Activated naive CD4-positive, alpha-beta T cell treated with anti-CD3 and anti-CD28 coated beads, Interleukin-2, amount 10 ng/mL, durations not matched to agents 7 days and 5 days (primary cell): ENCODE measurements around the gene ERBB3.

ENCODE experiments used
- CTCF ChIA-PET: fragments of 350-600 bp; sonication (Branson Sonifier 250); formaldehyde crosslinking; loops from one replicate; lab custom pipeline; 2021; ENCODE audit warnings: antibody characterized with exemption; lab: Charles Lee
- DNase-seq: peaks from one replicate; pipeline ENCODE4 v3.0.0-alpha.2; 2020
- H3K27ac Mint-ChIP-seq: one replicate; pipeline ENCODE4 v1.8.0; 2021; ENCODE audit warnings: mild to moderate bottlenecking, moderate library complexity, mixed read lengths
- H3K27me3 Mint-ChIP-seq: one replicate; pipeline ENCODE4 v1.8.0; 2021; ENCODE audit warnings: mild to moderate bottlenecking, mixed read lengths
- H3K36me3 Mint-ChIP-seq: one replicate; pipeline ENCODE4 v1.8.0; 2021; ENCODE audit warnings: mixed read lengths
- H3K4me1 Mint-ChIP-seq: one replicate; pipeline ENCODE4 v1.8.0; 2021; ENCODE audit warnings: mixed read lengths
- H3K4me3 Mint-ChIP-seq: one replicate; pipeline ENCODE4 v1.8.0; 2021; ENCODE audit warnings: mild to moderate bottlenecking, moderate library complexity, mixed read lengths
- H3K9me3 Mint-ChIP-seq: one replicate; pipeline ENCODE4 v1.8.0; 2021; ENCODE audit warnings: mixed read lengths

The ERBB3 gene

DNA sequence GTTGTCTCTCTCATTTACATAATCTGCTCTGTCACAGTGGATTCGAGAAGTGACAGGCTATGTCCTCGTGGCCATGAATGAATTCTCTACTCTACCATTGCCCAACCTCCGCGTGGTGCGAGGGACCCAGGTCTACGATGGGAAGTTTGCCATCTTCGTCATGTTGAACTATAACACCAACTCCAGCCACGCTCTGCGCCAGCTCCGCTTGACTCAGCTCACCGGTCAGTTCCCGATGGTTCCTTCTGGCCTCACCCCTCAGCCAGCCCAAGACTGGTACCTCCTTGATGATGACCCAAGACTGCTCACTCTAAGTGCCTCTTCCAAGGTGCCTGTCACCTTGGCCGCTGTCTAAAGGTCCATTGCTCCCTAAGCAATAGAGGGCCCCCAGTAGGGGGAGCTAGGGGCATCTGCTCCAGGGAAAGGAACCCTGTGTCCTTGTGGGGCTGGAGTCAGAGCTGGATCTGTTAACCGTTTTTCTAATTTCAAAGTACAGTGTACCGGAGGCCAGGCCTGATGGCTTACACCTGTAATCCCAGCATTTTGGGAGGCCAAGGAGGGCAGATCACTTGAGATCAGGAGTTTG lies 5.1 kb downstream of the ERBB3 start:
- Mint-ChIP-seq H3K4me3 (no peak overlapping the region), H3K27me3 (peaks cover 85% of the 10 kb centered on the region), H3K36me3 (no peaks in the 10 kb centered on the region), H3K27ac (no peak overlapping the region), H3K9me3 (no peaks in the 10 kb centered on the region), H3K4me1 (peaks cover 16% of the 10 kb centered on the region)
- CTCF ChIA-PET: interaction anchor here (0.6 to 6.6 kb wide), 12 partner anchors 10 to 199 kb away, joined by 3 to 64 read pairs (median 3); partner anchors contain the start of genes PA2G4, RAB5B, RPL41 and ZC3H10
- DNase-seq: peak; percentile 66

DNA sequence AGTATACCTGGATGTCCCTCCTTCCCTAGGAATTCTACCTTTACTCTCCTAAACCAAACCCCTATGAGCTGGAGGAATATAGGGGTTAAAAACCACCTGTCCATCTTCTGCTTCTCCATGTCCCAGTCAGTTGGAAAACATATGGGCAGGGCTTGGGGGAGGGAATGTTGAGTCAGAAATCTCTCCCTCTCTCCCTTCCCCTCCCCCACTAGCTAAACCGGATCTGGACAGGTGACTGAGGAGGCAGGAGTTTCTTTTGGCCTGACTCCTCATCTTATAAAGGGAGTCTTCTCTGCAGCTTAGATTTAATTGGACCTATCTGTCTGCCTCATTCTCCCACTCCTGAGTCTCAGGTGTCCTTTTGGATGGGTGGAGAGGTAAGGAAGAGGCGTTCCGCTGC lies 6.1 kb downstream of the ERBB3 start:
- CTCF ChIA-PET: interaction anchor here (0.9 to 6.6 kb wide), 5 partner anchors 16 to 77 kb away, joined by 3 to 64 read pairs (median 6); partner anchors contain the start of genes PA2G4, RPL41 and ZC3H10
- no peak for DNase-seq
- Mint-ChIP-seq H3K9me3 (no peaks in the 10 kb centered on the region), H3K27me3 (peaks cover 75% of the 10 kb centered on the region), H3K36me3 (no peaks in the 10 kb centered on the region), H3K4me3 (no peak overlapping the region), H3K4me1 (peaks cover 7% of the 10 kb centered on the region), H3K27ac (no peak overlapping the region)

DNA sequence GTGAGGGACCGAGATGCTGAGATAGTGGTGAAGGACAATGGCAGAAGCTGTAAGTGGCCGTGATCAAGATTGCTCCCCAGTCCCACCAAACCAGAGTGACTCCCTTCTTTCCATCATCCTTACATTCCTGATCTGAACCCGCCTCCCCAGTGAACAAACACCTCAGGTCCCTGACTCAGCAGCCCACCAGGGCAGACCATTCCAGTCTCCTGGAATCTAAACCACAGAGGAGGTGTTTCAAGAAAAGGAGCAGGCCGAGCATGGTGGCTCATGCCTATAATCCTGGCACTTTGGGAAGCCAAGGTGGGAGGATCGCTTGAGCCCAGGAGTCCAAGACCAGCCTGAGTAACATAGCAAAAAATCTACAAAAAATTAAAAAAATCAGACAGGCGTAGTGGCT lies 6.6 kb downstream of the ERBB3 start:
- H3K27me3 Mint-ChIP-seq: peaks cover 70% of the 10 kb centered on the region
- no peak overlapping the region for H3K27ac Mint-ChIP-seq
- no peaks in the 10 kb centered on the region for H3K9me3 Mint-ChIP-seq
- CTCF ChIA-PET: interaction anchor here (2.0 to 6.6 kb wide), 3 partner anchors 15 to 31 kb away, joined by 6 to 64 read pairs (median 10); partner anchors contain the start of genes PA2G4, RPL41 and ZC3H10
- H3K4me3 Mint-ChIP-seq: no peak overlapping the region
- no peak for DNase-seq
- no peaks in the 10 kb centered on the region for H3K36me3 Mint-ChIP-seq
- peaks cover 4% of the 10 kb centered on the region for H3K4me1 Mint-ChIP-seq

DNA sequence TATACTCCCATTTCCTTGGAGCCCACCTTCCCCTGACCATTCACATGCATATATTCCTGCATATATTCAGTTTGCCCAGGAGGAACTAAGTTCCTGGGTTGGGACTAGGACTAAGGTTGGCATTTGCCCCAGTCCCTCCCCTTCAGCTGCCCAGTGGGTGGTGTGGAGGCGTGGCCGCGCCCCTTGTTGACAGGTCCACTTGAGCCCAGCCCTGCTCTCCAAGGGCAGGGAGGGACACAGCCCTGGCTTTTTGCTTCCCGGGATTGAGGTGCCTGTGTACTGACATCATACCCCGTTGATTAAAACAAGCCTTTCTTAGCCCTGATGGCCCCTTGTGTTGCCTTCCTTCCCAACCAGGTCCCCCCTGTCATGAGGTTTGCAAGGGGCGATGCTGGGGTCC lies 7.3 kb downstream of the ERBB3 start:
- no peak for DNase-seq

DNA sequence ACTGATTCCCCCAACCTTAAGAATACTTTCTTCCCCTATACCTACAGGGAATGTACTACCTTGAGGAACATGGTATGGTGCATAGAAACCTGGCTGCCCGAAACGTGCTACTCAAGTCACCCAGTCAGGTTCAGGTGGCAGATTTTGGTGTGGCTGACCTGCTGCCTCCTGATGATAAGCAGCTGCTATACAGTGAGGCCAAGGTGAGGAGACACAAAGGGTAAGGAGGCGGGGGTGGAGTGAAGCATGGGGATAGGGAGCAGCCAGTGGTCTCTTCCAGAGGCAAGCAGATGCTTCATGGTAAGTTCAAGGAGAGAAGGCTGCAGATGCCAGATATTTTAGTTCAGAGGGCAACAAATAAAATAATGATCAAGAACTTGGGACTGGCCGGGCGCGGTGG lies 17.8 kb downstream of the ERBB3 start:
- no peak overlapping the region for H3K4me3 Mint-ChIP-seq
- no peak overlapping the region for H3K27ac Mint-ChIP-seq
- no peaks in the 10 kb centered on the region for H3K36me3 Mint-ChIP-seq
- no peaks in the 10 kb centered on the region for H3K9me3 Mint-ChIP-seq
- CTCF ChIA-PET: interaction anchor here (9.1 kb wide), 1 partner anchor 14 kb away, joined by 64 read pairs; no protein-coding TSS in a partner anchor
- no peak for DNase-seq
- H3K4me1 Mint-ChIP-seq: peaks cover 20% of the 10 kb centered on the region
- peaks cover 57% of the 10 kb centered on the region for H3K27me3 Mint-ChIP-seq

More for the DNA sequence above, 7.3 kb downstream of the ERBB3 start:
- CTCF ChIA-PET: no interaction called here
- Mint-ChIP-seq H3K4me1 (peaks cover 2% of the 10 kb centered on the region), H3K9me3 (no peaks in the 10 kb centered on the region), H3K4me3 (no peak overlapping the region), H3K36me3 (no peaks in the 10 kb centered on the region), H3K27ac (no peak overlapping the region), H3K27me3 (peaks cover 67% of the 10 kb centered on the region)

DNA sequence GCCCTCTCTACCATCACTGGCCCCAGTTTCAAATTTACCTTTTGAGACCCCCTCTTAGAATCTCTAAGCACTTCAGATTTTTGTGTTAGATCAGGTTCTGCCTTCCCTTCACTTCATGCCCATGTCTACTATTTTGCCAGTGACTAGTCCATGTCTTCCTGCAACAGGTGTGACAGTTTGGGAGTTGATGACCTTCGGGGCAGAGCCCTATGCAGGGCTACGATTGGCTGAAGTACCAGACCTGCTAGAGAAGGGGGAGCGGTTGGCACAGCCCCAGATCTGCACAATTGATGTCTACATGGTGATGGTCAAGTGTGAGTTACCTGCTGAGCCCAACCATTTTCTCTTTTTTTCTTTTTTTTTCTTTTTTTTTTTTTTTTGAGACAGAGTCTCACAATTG lies 18.6 kb downstream of the ERBB3 start:
- CTCF ChIA-PET: interaction anchor here (9.1 kb wide), 1 partner anchor 15 kb away, joined by 64 read pairs; no protein-coding TSS in a partner anchor
- Mint-ChIP-seq H3K4me1 (peaks cover 28% of the 10 kb centered on the region), H3K9me3 (no peaks in the 10 kb centered on the region), H3K27me3 (peaks cover 48% of the 10 kb centered on the region), H3K36me3 (no peaks in the 10 kb centered on the region), H3K4me3 (no peak overlapping the region), H3K27ac (no peak overlapping the region)
- DNase-seq: no peak

DNA sequence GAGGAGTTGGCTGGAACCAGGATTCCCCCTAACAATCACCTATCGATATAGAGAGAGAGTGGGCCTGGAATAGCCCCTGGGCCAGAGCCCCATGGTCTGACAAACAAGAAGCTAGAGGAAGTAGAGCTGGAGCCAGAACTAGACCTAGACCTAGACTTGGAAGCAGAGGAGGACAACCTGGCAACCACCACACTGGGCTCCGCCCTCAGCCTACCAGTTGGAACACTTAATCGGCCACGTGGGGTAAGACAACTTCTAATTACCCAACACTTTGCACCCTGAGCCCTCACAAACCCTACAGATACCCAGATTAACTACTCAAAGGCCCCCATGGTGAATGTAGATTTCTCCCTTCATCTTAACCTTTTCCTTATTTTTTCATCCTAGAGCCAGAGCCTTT lies 19.8 kb downstream of the ERBB3 start:
- CTCF ChIA-PET: interaction anchor here (9.1 kb wide), 1 partner anchor 16 kb away, joined by 64 read pairs; no protein-coding TSS in a partner anchor
- Mint-ChIP-seq H3K27ac (no peak overlapping the region), H3K4me1 (peaks cover 31% of the 10 kb centered on the region), H3K27me3 (peaks cover 42% of the 10 kb centered on the region), H3K4me3 (no peak overlapping the region), H3K36me3 (peaks cover 4% of the 10 kb centered on the region), H3K9me3 (no peaks in the 10 kb centered on the region)
- no peak for DNase-seq

DNA sequence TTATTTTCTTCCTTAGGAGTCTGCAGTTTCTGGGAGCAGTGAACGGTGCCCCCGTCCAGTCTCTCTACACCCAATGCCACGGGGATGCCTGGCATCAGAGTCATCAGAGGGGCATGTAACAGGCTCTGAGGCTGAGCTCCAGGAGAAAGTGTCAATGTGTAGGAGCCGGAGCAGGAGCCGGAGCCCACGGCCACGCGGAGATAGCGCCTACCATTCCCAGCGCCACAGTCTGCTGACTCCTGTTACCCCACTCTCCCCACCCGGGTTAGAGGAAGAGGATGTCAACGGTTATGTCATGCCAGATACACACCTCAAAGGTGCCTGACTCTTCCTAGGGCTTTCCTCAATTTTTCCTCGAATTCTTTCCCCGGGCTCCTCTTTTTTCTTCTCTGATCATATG lies 21.1 kb downstream of the ERBB3 start:
- Mint-ChIP-seq H3K4me1 (peaks cover 40% of the 10 kb centered on the region), H3K36me3 (peaks cover 13% of the 10 kb centered on the region), H3K4me3 (no peak overlapping the region), H3K9me3 (no peaks in the 10 kb centered on the region), H3K27me3 (peaks cover 29% of the 10 kb centered on the region), H3K27ac (no peak overlapping the region)
- CTCF ChIA-PET: interaction anchor here (4.7 to 9.1 kb wide), 2 partner anchors 17 to 55 kb away, joined by 33 to 64 read pairs; no protein-coding TSS in a partner anchor
- no peak for DNase-seq

DNA sequence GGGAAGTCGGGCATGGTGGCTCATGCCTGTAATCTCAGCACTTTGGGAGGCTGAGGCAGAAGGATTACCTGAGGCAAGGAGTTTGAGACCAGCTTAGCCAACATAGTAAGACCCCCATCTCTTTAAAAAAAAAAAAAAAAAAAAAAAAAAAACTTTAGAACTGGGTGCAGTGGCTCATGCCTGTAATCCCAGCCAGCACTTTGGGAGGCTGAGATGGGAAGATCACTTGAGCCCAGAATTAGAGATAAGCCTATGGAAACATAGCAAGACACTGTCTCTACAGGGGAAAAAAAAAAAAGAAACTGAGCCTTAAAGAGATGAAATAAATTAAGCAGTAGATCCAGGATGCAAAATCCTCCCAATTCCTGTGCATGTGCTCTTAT lies 22.7 kb downstream of the ERBB3 start:
- Mint-ChIP-seq H3K27ac (peak overlapping the region; percentile 99), H3K27me3 (peaks cover 14% of the 10 kb centered on the region), H3K9me3 (no peaks in the 10 kb centered on the region), H3K4me1 (peaks cover 55% of the 10 kb centered on the region), H3K4me3 (peak overlapping the region; percentile 97), H3K36me3 (peaks cover 27% of the 10 kb centered on the region)
- CTCF ChIA-PET: interaction anchor here (1.1 to 9.1 kb wide), 5 partner anchors 13 to 57 kb away, joined by 3 to 64 read pairs (median 3); partner anchors contain the start of gene ERBB3
- no peak for DNase-seq

DNA sequence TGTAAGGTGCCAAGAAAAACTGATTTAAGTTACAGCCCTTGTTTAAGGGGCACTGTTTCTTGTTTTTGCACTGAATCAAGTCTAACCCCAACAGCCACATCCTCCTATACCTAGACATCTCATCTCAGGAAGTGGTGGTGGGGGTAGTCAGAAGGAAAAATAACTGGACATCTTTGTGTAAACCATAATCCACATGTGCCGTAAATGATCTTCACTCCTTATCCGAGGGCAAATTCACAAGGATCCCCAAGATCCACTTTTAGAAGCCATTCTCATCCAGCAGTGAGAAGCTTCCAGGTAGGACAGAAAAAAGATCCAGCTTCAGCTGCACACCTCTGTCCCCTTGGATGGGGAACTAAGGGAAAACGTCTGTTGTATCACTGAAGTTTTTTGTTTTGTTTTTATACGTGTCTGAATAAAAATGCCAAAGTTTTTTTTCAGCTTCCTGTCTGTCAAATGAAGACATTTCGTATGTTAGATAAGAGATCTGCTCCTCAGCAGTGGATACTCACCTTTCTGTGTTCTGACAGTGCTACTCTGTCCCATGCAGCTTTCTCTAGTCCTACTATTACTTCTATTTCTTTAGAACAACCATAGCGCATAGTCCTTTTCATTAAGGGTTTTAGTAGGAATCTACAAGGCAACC lies 23.2 kb downstream of the ERBB3 start:
- H3K27ac Mint-ChIP-seq: peak overlapping the region; percentile 99

DNA sequence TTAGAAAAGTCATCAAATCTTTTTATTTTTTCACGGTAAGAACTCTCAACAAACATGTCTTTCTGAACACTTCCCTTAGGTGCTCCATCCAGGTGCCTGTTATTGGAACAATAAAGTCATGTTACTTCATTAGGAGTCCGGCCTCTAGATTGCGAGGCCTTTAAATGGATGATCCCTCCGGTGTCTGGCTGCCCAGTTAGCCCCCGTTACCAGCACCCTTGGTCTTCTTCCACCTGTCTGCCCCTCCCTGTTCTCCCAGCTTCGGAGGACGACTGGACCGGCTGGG lies 23.8 kb downstream of the ERBB3 start:
- Mint-ChIP-seq H3K27me3 (peaks cover 6% of the 10 kb centered on the region), H3K9me3 (no peaks in the 10 kb centered on the region), H3K4me1 (peaks cover 59% of the 10 kb centered on the region), H3K36me3 (peaks cover 34% of the 10 kb centered on the region), H3K27ac (peak overlapping the region; percentile 99), H3K4me3 (peak overlapping the region; percentile 97)
- CTCF ChIA-PET: interaction anchor here (0.9 to 9.1 kb wide), 12 partner anchors 12 to 365 kb away, joined by 3 to 64 read pairs (median 5); partner anchors contain the start of genes ERBB3, ESYT1, SMARCC2 and ZC3H10
- no peak for DNase-seq

More for the DNA sequence above, 23.2 kb downstream of the ERBB3 start:
- peak overlapping the region; percentile 97 for H3K4me3 Mint-ChIP-seq
- H3K36me3 Mint-ChIP-seq: peaks cover 30% of the 10 kb centered on the region
- H3K27me3 Mint-ChIP-seq: peaks cover 11% of the 10 kb centered on the region
- peaks cover 58% of the 10 kb centered on the region for H3K4me1 Mint-ChIP-seq
- DNase-seq: no peak
- CTCF ChIA-PET: interaction anchor here (1.3 to 9.1 kb wide), 4 partner anchors 13 to 57 kb away, joined by 3 to 64 read pairs (median 18); partner anchors contain the start of gene ERBB3
- H3K9me3 Mint-ChIP-seq: no peaks in the 10 kb centered on the region

DNA sequence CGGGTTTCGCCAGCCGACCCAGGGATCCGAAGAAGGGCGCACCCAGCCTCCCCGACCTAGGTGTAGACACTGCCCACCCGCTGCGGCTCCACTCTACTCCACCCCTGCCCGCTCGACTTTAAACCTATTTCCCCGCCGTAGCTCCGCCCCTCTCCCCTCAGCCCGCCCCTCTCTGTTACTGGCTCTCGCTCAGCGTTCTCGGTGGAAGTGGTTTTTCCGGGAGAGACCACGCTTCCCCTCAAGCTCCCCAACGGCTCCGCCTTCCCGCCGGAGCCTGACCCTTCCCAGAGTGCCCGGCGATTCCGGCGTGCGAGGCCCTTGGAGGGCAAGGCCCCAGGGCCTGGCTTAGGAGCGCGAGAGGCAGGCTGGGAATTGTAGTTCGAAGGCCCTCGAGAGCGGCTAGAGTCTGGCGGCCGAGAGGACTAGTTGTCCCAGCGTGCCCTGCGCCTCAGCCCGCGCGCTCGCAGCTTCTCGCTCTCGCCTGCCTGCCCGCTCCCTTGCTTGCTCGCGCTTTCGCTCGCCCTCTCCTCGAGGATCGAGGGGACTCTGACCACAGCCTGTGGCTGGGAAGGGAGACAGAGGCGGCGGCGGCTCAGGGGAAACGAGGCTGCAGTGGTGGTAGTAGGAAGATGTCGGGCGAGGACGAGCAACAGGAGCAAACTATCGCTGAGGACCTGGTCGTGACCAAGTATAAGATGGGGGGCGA lies 24.3 kb downstream of the ERBB3 start, which contains the start of gene PA2G4:
Gene PA2G4, plus strand, starts transcription at position 451 of the 706 bp plus-strand sequence. Its CDS starts 179 bp downstream, at position 630.
- peaks cover 6% of the 10 kb centered on the region for H3K27me3 Mint-ChIP-seq
- DNase-seq: peak; percentile 99
- CTCF ChIA-PET: interaction anchor here (0.6 to 9.1 kb wide), 13 partner anchors 11 to 366 kb away, joined by 3 to 64 read pairs (median 5); partner anchors contain the start of genes ERBB3, ESYT1, SMARCC2 and ZC3H10

DNA sequence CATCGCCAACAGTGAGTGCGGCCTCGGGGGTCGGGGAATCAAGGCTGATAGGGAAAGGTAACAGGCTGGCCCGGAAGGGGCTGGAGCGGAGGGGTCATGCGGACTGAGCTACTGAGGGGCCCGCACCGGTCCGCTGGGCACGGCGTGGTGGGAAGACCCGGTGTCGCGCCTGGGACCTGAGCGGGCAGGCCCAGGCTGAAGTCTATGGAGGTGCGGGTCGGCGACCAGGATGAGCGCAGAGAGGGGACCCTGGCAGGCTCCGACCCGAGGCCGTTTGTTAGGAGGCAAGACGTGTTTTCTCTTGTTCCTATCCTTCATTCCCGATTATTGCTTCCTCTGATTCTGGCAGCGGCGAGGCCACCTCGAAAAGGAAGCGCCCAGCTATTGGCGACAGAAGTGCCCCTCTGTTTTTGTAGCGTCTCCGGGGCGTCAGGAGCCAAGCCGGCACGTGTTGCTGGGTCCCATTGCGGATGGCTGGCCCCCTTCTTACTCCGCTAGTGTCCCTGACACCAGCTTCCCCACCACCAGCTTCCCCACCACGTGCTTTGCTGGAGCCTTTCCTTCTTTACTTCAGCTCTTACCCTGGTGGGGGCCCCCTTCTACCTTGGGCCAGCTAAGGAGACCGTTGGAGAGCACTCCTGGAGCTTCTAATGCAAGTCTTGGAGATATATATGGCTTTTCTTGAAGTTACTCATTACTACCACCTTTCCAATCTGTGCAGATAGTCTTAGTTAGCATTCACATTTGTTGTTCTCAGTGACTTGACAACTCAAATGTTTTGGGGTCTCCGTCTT lies 25.0 kb downstream of the ERBB3 start:
- Mint-ChIP-seq H3K27ac (peak overlapping the region; percentile 99), H3K9me3 (no peaks in the 10 kb centered on the region), H3K27me3 (peaks cover 6% of the 10 kb centered on the region), H3K4me3 (peak overlapping the region; percentile 97), H3K4me1 (peaks cover 59% of the 10 kb centered on the region), H3K36me3 (peaks cover 42% of the 10 kb centered on the region)
- CTCF ChIA-PET: interaction anchor here (0.6 to 9.1 kb wide), 9 partner anchors 14 to 366 kb away, joined by 3 to 64 read pairs (median 5); partner anchors contain the start of genes ESYT1 and ZC3H10
- peak; percentile 42 for DNase-seq

More for the DNA sequence above, 24.3 kb downstream of the ERBB3 start, which contains the start of gene PA2G4:
- peak within 1 kb of the TSS; percentile 97 for H3K4me3 Mint-ChIP-seq
- H3K27ac Mint-ChIP-seq: peak within 1 kb of the TSS; percentile 99
- peaks cover 37% of the 10 kb centered on the region for H3K36me3 Mint-ChIP-seq
- no peaks in the 10 kb centered on the region for H3K9me3 Mint-ChIP-seq
- peaks cover 59% of the 10 kb centered on the region for H3K4me1 Mint-ChIP-seq
